Common myeloid progenitor, CD34-positive (primary cell): ENCODE results near the gene PNLIP.

ENCODE experiments used
- CTCF ChIA-PET: fragments of 350-600 bp; sonication (Branson Sonifier 250); formaldehyde crosslinking; loops from one replicate; lab custom pipeline; 2021; ENCODE audit warnings: antibody characterized with exemption; lab: Charles Lee
- POLR2A ChIA-PET: fragments of 350-600 bp; sonication (Branson Sonifier 250); formaldehyde crosslinking; loops from one replicate; lab custom pipeline; 2021; ENCODE audit warnings: antibody characterized with exemption; lab: Charles Lee
- DNase-seq, 3 donors: peaks; one replicate each; pipeline versions ENCODE4 v3.0.0 to v3.0.0-alpha.2; 2013
- H3K27ac ChIP-seq, 2 experiments: 1 replicate in 1 of 2; 2 replicates in 1 of 2; pipeline ENCODE4 v1.7.0; 2013; ENCODE audit warnings: inconsistent platforms in 2 of 2, low read length in 2 of 2, mild to moderate bottlenecking in 2 of 2, low read depth in 1 of 2, moderate library complexity in 1 of 2; ENCODE audit not compliant: severe bottlenecking in 2 of 2, insufficient read depth in 1 of 2, poor library complexity in 1 of 2
- H3K27me3 ChIP-seq, 5 experiments: replicated peaks in 2 of 5; 1 replicate in 3 of 5; 2 replicates in 2 of 5; pipeline versions ENCODE4 v1.6.1 to v1.7.0; 2013; ENCODE audit warnings: low read length in 4 of 5, mild to moderate bottlenecking in 2 of 5, moderate library complexity in 2 of 5, inconsistent platforms in 1 of 5; ENCODE audit not compliant: insufficient read depth in 5 of 5, control insufficient read depth in 4 of 5
- H3K36me3 ChIP-seq, 4 experiments: 1 replicate in 2 of 4; 2 replicates in 2 of 4; pipeline versions ENCODE4 v1.6.1 to v1.7.0; 2013; ENCODE audit warnings: low read length in 3 of 4, control low read depth in 1 of 4, mild to moderate bottlenecking in 1 of 4; ENCODE audit not compliant: control insufficient read depth in 4 of 4, insufficient read depth in 4 of 4
- H3K4me1 ChIP-seq, 4 experiments: 1 replicate in 3 of 4; 2 replicates in 1 of 4; pipeline versions ENCODE4 v1.6.1 to v1.7.1; 2013; ENCODE audit warnings: low read length in 3 of 4, mild to moderate bottlenecking in 3 of 4, control low read depth in 1 of 4, inconsistent platforms in 1 of 4, moderate library complexity in 1 of 4; ENCODE audit not compliant: control insufficient read depth in 4 of 4, insufficient read depth in 4 of 4; ENCODE audit errors: control extremely low read depth in 1 of 4
- H3K4me3 ChIP-seq, 7 experiments: 1 replicate in 4 of 7; 2 replicates in 3 of 7; pipeline versions ENCODE4 v1.5.1 to v1.7.0; 2013; ENCODE audit warnings: mild to moderate bottlenecking in 7 of 7, low read length in 6 of 7, moderate library complexity in 6 of 7, inconsistent platforms in 2 of 7, low read depth in 2 of 7, control low read depth in 1 of 7; ENCODE audit not compliant: insufficient read depth in 4 of 7, control insufficient read depth in 1 of 7; ENCODE audit errors: extremely low read depth in 1 of 7
- H3K9me3 ChIP-seq, 5 experiments: 1 replicate in 4 of 5; 2 replicates in 1 of 5; pipeline versions ENCODE4 v1.6.1 to v1.7.1; 2013; ENCODE audit warnings: low read length in 4 of 5, mild to moderate bottlenecking in 2 of 5, inconsistent platforms in 1 of 5, low read depth in 1 of 5, moderate library complexity in 1 of 5; ENCODE audit not compliant: control insufficient read depth in 4 of 5, insufficient read depth in 2 of 5; ENCODE audit errors: control extremely low read depth in 1 of 5
- WGBS: methylation state at CpG from one replicate; pipeline ENCODE4 v1.1.5; 2013; ENCODE audit not compliant: insufficient coverage; 5-methylcytosine and 5-hydroxymethylcytosine counted together

The PNLIP gene

DNA sequence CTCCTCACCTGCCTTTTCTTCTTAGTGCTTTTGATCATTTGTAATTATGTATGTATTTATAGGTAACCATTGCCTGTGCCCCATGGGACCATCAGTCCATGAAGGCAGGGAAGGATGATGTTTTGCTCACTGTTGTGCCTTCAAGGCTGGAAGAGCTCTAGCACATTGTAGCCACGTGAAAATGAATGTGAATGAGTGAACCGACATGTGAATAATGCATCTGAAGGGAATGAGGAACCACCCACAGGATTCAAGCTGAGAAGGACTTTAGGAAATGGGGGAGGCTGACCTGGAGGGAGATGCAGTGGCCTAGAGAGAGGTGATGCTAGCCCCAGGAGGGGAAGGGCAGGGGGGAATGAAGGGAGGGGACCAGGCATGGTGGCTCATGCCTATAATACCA, 69.1 kb downstream of the PNLIP start:
- Histone ChIP-seq H3K27me3 (peaks cover 0 to 13% (median 5%) of the 10 kb centered on the region in 5 experiments), H3K9me3 (no peaks in the 10 kb centered on the region), H3K4me1 (no peaks in the 10 kb centered on the region), H3K4me3 (no peak overlapping the region), H3K27ac (no peak overlapping the region), H3K36me3 (no peaks in the 10 kb centered on the region)
- DNase-seq = no peak
- ChIA-PET POLR2A (no interaction called here), CTCF (interaction anchor here (1.4 kb wide), 1 partner anchor 8 kb away, joined by 3 read pairs; no protein-coding TSS in a partner anchor)
- WGBS = 72% methylated on average over 2 of the region's 2 CpGs

DNA sequence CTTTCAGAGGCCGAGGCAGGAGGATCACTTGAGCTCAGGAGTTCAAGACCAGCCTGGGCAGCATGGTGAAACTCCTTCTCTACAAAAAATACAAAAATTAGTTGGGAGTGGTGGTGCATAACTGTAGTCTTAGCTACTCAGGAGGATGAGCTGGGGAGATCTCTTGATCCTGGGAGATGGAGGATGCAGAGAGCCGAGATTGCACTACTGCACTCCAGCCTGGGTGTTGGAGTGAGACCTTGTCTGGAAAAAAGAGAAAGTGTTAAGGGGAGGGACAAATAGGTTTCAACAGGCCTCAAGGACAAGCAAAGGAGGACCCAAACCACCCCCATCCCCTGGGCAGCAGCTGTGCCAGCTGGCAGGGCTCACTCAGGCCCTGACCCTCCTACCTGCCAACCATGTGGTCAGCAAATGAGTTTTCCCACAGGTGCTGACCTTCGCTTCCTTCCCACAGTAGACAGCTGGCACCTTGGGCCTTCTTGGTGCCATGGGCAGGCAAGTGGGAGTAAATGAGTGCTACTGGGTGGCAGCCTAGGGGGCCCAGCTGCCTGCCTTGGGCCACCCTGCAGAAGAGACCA, 69.6 kb downstream of the PNLIP start:
- no peaks in the 10 kb centered on the region for H3K36me3 ChIP-seq
- H3K4me3 ChIP-seq = no peak overlapping the region
- no peak overlapping the region for H3K27ac ChIP-seq
- no peak for DNase-seq
- CTCF ChIA-PET = interaction anchor here (1.4 kb wide), 1 partner anchor 9 kb away, joined by 3 read pairs; no protein-coding TSS in a partner anchor
- 100% methylated on average over 1 of the region's 3 CpGs for WGBS
- H3K27me3 ChIP-seq = peaks cover 0 to 10% (median 5%) of the 10 kb centered on the region in 5 experiments
- H3K9me3 ChIP-seq = no peaks in the 10 kb centered on the region
- no peaks in the 10 kb centered on the region for H3K4me1 ChIP-seq
- POLR2A ChIA-PET = no interaction called here
